SK-N-SH (cell line): Measurements from ENCODE around the gene PARN. TPM values are rescaled to one million over a fixed set of nuclear protein-coding genes. Genes with fewer than 3 reads are reported as not detected.

Experiments used
- CTCF ChIA-PET: fragments of 300-600, 350-600 bp; formaldehyde crosslinking; extraction: SDS; loops from one replicate; lab custom pipeline; 2021; lab: Yijun Ruan, JAX
- POLR2A ChIA-PET: fragments of 350-600 bp; sonication (Branson Sonifier 250); formaldehyde crosslinking; extraction: SDS; loops from one replicate; lab custom pipeline; 2020; ENCODE audit warnings: antibody characterized with exemption, inconsistent platforms; lab: Yijun Ruan, JAX
- DNase-seq: peaks from one replicate; pipeline ENCODE4 v3.0.0; 2012
- H2AFZ ChIP-seq: fragments of 200-600 bp; sonication (generic); 2 replicates; pipeline ENCODE4 v1.8.1; 2016; ENCODE audit warnings: antibody characterized with exemption, mild to moderate bottlenecking, low read depth
- H3F3A ChIP-seq: fragments of 200-600 bp; sonication (generic); replicated peaks from 2 replicates; pipeline ENCODE3; 2016; ENCODE audit warnings: antibody characterized with exemption, mild to moderate bottlenecking; ENCODE audit not compliant: insufficient read depth
- H3K27ac ChIP-seq, 2 experiments: fragments of 200-500 bp in 1 of 2; fragments of 200-600 bp in 1 of 2; sonication (Bioruptor generic) in 1 of 2; sonication (generic), shearing (Covaris generic) in 1 of 2; 2 replicates each; pipeline versions ENCODE4 v1.5.1 to v1.6.1; 2014 to 2016; ENCODE audit warnings: low read depth in 2 of 2, inconsistent platforms in 1 of 2, low read length in 1 of 2, mild to moderate bottlenecking in 1 of 2, mixed read lengths in 1 of 2
- H3K27me3 ChIP-seq: fragments of 200-600 bp; sonication (generic), shearing (Covaris generic); 2 replicates; pipeline ENCODE4 v1.6.1; 2016; ENCODE audit warnings: mixed run types; ENCODE audit not compliant: insufficient read depth
- H3K36me3 ChIP-seq, 2 experiments: fragments of 200-500 bp in 1 of 2; fragments of 200-600 bp in 1 of 2; sonication (Bioruptor generic) in 1 of 2; sonication (generic) in 1 of 2; replicated peaks in 1 of 2; 2 replicates each; pipeline versions ENCODE3 to v1.5.1; 2014 to 2016; ENCODE audit warnings: low read length in 1 of 2, mild to moderate bottlenecking in 1 of 2; ENCODE audit not compliant: insufficient read depth in 2 of 2, control insufficient read depth in 1 of 2
- H3K4me1 ChIP-seq, 2 experiments: fragments of 200-500 bp in 1 of 2; fragments of 200-600 bp in 1 of 2; sonication (Bioruptor generic) in 1 of 2; sonication (generic), shearing (Covaris generic) in 1 of 2; 2 replicates each; pipeline versions ENCODE4 v1.5.1 to v1.6.1; 2014 to 2016; ENCODE audit warnings: low read depth in 1 of 2, low read length in 1 of 2, mixed run types in 1 of 2; ENCODE audit not compliant: insufficient read depth in 2 of 2, control insufficient read depth in 1 of 2
- H3K4me2 ChIP-seq: fragments of 200-600 bp; sonication (generic), shearing (Covaris generic); 2 replicates; pipeline ENCODE4 v1.6.1; 2017; ENCODE audit warnings: mixed run types
- H3K4me3 ChIP-seq, 2 experiments: fragments of 200-500 bp in 1 of 2; fragments of 200-600 bp in 1 of 2; sonication (Bioruptor generic) in 1 of 2; sonication (generic), shearing (Covaris generic) in 1 of 2; 2 replicates each; pipeline versions ENCODE4 v1.5.1 to v1.8.1; 2014 to 2016; ENCODE audit warnings: low read depth in 2 of 2, inconsistent platforms in 1 of 2, low read length in 1 of 2, mild to moderate bottlenecking in 1 of 2, mixed read lengths in 1 of 2, moderate library complexity in 1 of 2
- H3K79me2 ChIP-seq: fragments of 200-600 bp; sonication (generic); 2 replicates; pipeline ENCODE4 v1.8.1; 2017; ENCODE audit warnings: mild to moderate bottlenecking; ENCODE audit not compliant: insufficient read depth
- H3K9ac ChIP-seq: fragments of 200-600 bp; sonication (generic); 2 replicates; pipeline ENCODE4 v1.6.1; 2017; ENCODE audit warnings: mixed run types
- H3K9me2 ChIP-seq: fragments of 200-600 bp; sonication (generic); 2 replicates; pipeline ENCODE4 v1.6.1; 2017; ENCODE audit warnings: mixed run types
- H3K9me3 ChIP-seq: fragments of 200-600 bp; sonication (generic); 2 replicates; pipeline ENCODE4 v1.6.1; 2017; ENCODE audit warnings: mixed run types, mild to moderate bottlenecking, moderate library complexity
- H4K20me1 ChIP-seq: fragments of 200-600 bp; sonication (generic); 2 replicates; pipeline ENCODE4 v1.6.1; 2017; ENCODE audit warnings: mild to moderate bottlenecking, mixed run types; ENCODE audit not compliant: insufficient read depth
- CHD2 ChIP-seq: fragments of 150-350 bp; IDR thresholded peaks from 2 replicates; pipeline ENCODE4 v1.6.1; 2018; ENCODE audit warnings: low read length; ENCODE audit not compliant: partially characterized antibody
- ELF1 ChIP-seq: IDR thresholded peaks from 2 replicates; pipeline ENCODE4 v1.4.0; 2012
- FOSL2 ChIP-seq: IDR thresholded peaks from 2 replicates; pipeline ENCODE4 v1.4.0; 2012; ENCODE audit warnings: low read depth, mild to moderate bottlenecking, moderate library complexity, borderline replicate concordance
- FOXJ3 ChIP-seq: sonication (generic); formaldehyde crosslinking; IDR thresholded peaks from 2 replicates; pipeline ENCODE4 v1.5.1; 2020; ENCODE audit warnings: mild to moderate bottlenecking, missing genetic modification reagents
- GATA2 ChIP-seq: sonication (generic); formaldehyde crosslinking; IDR thresholded peaks from 2 replicates; pipeline ENCODE4 v1.5.0; 2020; ENCODE audit warnings: mild to moderate bottlenecking, missing genetic modification reagents
- NRF1 ChIP-seq: IDR thresholded peaks from 2 replicates; pipeline ENCODE4 v1.6.1; 2012; ENCODE audit warnings: low read depth, mild to moderate bottlenecking, low read length
- POLR2AphosphoS5 ChIP-seq: IDR thresholded peaks from 2 replicates; pipeline ENCODE4 v1.6.1; 2012; ENCODE audit warnings: low read depth, low read length
- RAD21 ChIP-seq: IDR thresholded peaks from 2 replicates; pipeline ENCODE4 v1.6.1; 2012; ENCODE audit warnings: mild to moderate bottlenecking, low read length
- RCOR1 ChIP-seq: fragments of 150-350 bp; IDR thresholded peaks from 2 replicates; pipeline ENCODE4 v1.6.1; 2017; ENCODE audit warnings: antibody characterized with exemption, low read length
- SMC3 ChIP-seq: IDR thresholded peaks from 2 replicates; pipeline ENCODE4 v1.6.1; 2012; ENCODE audit warnings: low read depth, low read length, improper control_type of control experiment
- TAF1 ChIP-seq: IDR thresholded peaks from 2 replicates; pipeline ENCODE4 v1.6.1; 2012; ENCODE audit warnings: low read depth, mild to moderate bottlenecking, low read length, moderate library complexity, borderline replicate concordance
- YY1 ChIP-seq: IDR thresholded peaks from 2 replicates; pipeline ENCODE4 v1.4.0; 2012; ENCODE audit warnings: low read depth, mild to moderate bottlenecking
- WGBS: methylation state at CpG from one replicate; pipeline ENCODE4 v1.1.6; 2017; ENCODE audit warnings: low lambda C conversion rate; 5-methylcytosine and 5-hydroxymethylcytosine counted together
- polyA plus RNA-seq, 3 experiments: library from polyadenylated mRNA; depleted of rRNA; stranded (reverse); fragments of >200 nt; gene quantifications; 2 replicates each; pipeline ENCODE4 v1.2.3, GENCODE V29; 2012
- TF ChIP-seq, protein P1 (sequence below): fragments of 200-600 bp; sonication (generic); IDR thresholded peaks from 2 replicates; pipeline ENCODE4 v1.6.1; 2017; ENCODE audit warnings: antibody characterized with exemption, mild to moderate bottlenecking, moderate library complexity
- TF ChIP-seq, protein P2 (sequence below): IDR thresholded peaks from 2 replicates; pipeline ENCODE4 v1.4.0; 2012; ENCODE audit warnings: low read depth, borderline replicate concordance
- TF ChIP-seq, protein P3 (sequence below): IDR thresholded peaks from 2 replicates; pipeline ENCODE4 v1.6.1; 2012; ENCODE audit warnings: mild to moderate bottlenecking, low read depth, low read length, moderate library complexity

Gene PARN
- polyA plus RNA-seq, 1 of the 3 experiments (the other 2 are of a cell fraction) = 20.5 TPM

DNA sequence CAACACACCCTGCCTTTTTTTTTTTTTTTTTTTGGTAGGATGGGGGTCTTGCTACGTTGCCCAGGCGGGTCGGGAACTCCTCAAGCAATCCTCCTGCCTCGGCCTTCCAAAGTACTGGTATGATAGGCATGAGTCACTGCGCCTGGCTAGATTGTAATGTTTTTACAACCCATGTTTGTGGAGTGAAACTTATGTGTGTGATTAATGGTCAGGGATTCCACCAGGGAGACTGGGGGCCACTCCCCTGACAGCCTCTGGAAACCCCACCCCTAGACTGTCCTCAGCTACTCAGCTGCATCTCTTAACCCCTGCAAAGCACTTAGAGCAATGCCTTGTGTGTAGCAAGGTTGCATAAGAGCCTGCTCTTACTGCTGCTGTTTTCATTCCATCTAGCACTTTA, 220.5 kb downstream of the PARN start (continued):
- TF ChIP-seq CHD2 = no peak
- no peak for TF ChIP-seq POLR2AphosphoS5
- no peak for TF ChIP-seq RAD21
- no peak for TF ChIP-seq GATA2 (CRISPR knock-in tag)
- no peak for TF ChIP-seq SMC3
- no peak for TF ChIP-seq RCOR1
- TF ChIP-seq NRF1 = no peak
- TF ChIP-seq, protein P1, sequence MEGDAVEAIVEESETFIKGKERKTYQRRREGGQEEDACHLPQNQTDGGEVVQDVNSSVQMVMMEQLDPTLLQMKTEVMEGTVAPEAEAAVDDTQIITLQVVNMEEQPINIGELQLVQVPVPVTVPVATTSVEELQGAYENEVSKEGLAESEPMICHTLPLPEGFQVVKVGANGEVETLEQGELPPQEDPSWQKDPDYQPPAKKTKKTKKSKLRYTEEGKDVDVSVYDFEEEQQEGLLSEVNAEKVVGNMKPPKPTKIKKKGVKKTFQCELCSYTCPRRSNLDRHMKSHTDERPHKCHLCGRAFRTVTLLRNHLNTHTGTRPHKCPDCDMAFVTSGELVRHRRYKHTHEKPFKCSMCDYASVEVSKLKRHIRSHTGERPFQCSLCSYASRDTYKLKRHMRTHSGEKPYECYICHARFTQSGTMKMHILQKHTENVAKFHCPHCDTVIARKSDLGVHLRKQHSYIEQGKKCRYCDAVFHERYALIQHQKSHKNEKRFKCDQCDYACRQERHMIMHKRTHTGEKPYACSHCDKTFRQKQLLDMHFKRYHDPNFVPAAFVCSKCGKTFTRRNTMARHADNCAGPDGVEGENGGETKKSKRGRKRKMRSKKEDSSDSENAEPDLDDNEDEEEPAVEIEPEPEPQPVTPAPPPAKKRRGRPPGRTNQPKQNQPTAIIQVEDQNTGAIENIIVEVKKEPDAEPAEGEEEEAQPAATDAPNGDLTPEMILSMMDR = no peak

DNA sequence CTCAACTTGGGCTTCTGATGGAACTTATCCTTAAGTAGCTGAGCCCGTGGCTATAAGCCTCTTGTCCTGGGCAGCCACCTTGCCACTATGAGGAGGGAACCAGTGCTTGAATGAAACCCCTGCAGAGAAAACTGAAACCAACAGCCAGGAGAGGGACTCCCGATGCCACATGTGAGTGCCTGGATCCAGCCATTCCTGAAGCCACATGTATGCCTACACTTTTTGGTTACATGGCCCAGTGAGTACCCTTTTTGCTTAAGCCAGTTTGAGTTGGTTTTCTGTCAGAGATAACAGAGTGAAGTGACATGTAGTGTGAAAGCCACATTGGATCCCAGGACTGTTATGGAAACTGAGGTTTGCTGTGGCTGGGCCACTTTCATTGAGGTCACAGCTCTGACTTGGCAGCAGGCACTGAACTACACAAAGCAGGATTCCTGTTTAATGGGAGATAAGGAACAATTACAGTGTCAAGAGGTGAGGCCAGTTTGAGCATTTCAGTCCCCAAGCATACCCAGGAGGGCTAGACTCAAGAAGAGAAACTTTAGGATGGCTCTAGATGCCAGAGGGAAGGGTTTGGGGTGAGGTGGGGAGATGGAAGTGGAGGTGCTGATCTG, 222.2 kb downstream of the PARN start:
- H3K79me2 ChIP-seq = no peaks in the 10 kb centered on the region
- DNase-seq = no peak
- no peaks in the 10 kb centered on the region for H3K27me3 ChIP-seq
- H3F3A ChIP-seq = no peaks in the 10 kb centered on the region
- H3K4me3 ChIP-seq = no peak overlapping the region
- H3K9me2 ChIP-seq = no peaks in the 10 kb centered on the region
- no peak overlapping the region for H2AFZ ChIP-seq
- CTCF ChIA-PET = no interaction called here
- H3K9ac ChIP-seq = no peak overlapping the region
- H3K4me2 ChIP-seq = no peak overlapping the region
- no peaks in the 10 kb centered on the region for H3K36me3 ChIP-seq
- no peaks in the 10 kb centered on the region for H3K4me1 ChIP-seq
- no peaks in the 10 kb centered on the region for H3K9me3 ChIP-seq
- TF ChIP-seq GATA2 (CRISPR knock-in tag) (no peak), SMC3 (no peak), ELF1 (no peak), RCOR1 (no peak), FOXJ3 (no peak), TAF1 (no peak), FOSL2 (no peak), CHD2 (no peak), RAD21 (no peak), YY1 (no peak)
- TF ChIP-seq, protein P2, sequence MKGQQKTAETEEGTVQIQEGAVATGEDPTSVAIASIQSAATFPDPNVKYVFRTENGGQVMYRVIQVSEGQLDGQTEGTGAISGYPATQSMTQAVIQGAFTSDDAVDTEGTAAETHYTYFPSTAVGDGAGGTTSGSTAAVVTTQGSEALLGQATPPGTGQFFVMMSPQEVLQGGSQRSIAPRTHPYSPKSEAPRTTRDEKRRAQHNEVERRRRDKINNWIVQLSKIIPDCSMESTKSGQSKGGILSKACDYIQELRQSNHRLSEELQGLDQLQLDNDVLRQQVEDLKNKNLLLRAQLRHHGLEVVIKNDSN = no peak
- TF ChIP-seq, protein P1 = no peak
- TF ChIP-seq, protein P3, sequence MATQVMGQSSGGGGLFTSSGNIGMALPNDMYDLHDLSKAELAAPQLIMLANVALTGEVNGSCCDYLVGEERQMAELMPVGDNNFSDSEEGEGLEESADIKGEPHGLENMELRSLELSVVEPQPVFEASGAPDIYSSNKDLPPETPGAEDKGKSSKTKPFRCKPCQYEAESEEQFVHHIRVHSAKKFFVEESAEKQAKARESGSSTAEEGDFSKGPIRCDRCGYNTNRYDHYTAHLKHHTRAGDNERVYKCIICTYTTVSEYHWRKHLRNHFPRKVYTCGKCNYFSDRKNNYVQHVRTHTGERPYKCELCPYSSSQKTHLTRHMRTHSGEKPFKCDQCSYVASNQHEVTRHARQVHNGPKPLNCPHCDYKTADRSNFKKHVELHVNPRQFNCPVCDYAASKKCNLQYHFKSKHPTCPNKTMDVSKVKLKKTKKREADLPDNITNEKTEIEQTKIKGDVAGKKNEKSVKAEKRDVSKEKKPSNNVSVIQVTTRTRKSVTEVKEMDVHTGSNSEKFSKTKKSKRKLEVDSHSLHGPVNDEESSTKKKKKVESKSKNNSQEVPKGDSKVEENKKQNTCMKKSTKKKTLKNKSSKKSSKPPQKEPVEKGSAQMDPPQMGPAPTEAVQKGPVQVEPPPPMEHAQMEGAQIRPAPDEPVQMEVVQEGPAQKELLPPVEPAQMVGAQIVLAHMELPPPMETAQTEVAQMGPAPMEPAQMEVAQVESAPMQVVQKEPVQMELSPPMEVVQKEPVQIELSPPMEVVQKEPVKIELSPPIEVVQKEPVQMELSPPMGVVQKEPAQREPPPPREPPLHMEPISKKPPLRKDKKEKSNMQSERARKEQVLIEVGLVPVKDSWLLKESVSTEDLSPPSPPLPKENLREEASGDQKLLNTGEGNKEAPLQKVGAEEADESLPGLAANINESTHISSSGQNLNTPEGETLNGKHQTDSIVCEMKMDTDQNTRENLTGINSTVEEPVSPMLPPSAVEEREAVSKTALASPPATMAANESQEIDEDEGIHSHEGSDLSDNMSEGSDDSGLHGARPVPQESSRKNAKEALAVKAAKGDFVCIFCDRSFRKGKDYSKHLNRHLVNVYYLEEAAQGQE = no peak
- POLR2A ChIA-PET = no interaction called here
- no peak overlapping the region for H3K27ac ChIP-seq
- no peaks in the 10 kb centered on the region for H4K20me1 ChIP-seq
- 86% methylated on average over 2 of the region's 2 CpGs for WGBS
